ENCODE results near the gene IPPK. TPM values are rescaled to one million over a fixed set of nuclear protein-coding genes. Genes with fewer than 3 reads are reported as not detected.

Gene IPPK
- total RNA-seq, 2 donors from 2014 or later: 10.3 to 14.0 TPM

- no peak overlapping the region for H3K4me3 ChIP-seq
- WGBS: 87% methylated on average over 4 of the region's 5 CpGs
- no peaks in the 10 kb centered on the region for H3K9me3 ChIP-seq
- DNase-seq (ENCODE audit: low spot score): no peak
- H3K27me3 ChIP-seq (replicated peaks; ENCODE audit: insufficient read depth): no peaks in the 10 kb centered on the region
- H3K4me1 ChIP-seq (replicated peaks): no peaks in the 10 kb centered on the region
- no peak overlapping the region for H3K27ac ChIP-seq
- intact Hi-C loops (cut with DNase I): no loop called here
- TF ChIP-seq POLR2A (IDR thresholded peaks at IDR 0.05): no peak
- TF ChIP-seq, protein P1, sequence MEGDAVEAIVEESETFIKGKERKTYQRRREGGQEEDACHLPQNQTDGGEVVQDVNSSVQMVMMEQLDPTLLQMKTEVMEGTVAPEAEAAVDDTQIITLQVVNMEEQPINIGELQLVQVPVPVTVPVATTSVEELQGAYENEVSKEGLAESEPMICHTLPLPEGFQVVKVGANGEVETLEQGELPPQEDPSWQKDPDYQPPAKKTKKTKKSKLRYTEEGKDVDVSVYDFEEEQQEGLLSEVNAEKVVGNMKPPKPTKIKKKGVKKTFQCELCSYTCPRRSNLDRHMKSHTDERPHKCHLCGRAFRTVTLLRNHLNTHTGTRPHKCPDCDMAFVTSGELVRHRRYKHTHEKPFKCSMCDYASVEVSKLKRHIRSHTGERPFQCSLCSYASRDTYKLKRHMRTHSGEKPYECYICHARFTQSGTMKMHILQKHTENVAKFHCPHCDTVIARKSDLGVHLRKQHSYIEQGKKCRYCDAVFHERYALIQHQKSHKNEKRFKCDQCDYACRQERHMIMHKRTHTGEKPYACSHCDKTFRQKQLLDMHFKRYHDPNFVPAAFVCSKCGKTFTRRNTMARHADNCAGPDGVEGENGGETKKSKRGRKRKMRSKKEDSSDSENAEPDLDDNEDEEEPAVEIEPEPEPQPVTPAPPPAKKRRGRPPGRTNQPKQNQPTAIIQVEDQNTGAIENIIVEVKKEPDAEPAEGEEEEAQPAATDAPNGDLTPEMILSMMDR (IDR thresholded peaks at IDR 0.05): no peak
- TF ChIP-seq POLR2AphosphoS5 (IDR thresholded peaks at IDR 0.05): no peak
- peaks cover 0 to 7% of the 10 kb centered on the region in 2 donors for H3K36me3 ChIP-seq
Measured at GRCh38 chr9:92638621-92639101, 31.3 kb downstream of the IPPK start.

GRCh38 chr9:92637886-92638620 is 31.9 kb downstream of the IPPK start:
- no peak overlapping the region for H3K4me3 ChIP-seq
- peaks cover 0 to 7% of the 10 kb centered on the region in 2 donors for H3K36me3 ChIP-seq
- intact Hi-C loops (cut with DNase I): no loop called here
- no peaks in the 10 kb centered on the region for H3K9me3 ChIP-seq
- 93% methylated on average over 17 of the region's 26 CpGs for WGBS
- no peaks in the 10 kb centered on the region for H3K4me1 ChIP-seq (replicated peaks)
- TF ChIP-seq POLR2A (IDR thresholded peaks at IDR 0.05): no peak
- no peak for DNase-seq (ENCODE audit: low spot score)
- no peaks in the 10 kb centered on the region for H3K27me3 ChIP-seq (replicated peaks; ENCODE audit: insufficient read depth)
- no peak overlapping the region for H3K27ac ChIP-seq

DNA sequence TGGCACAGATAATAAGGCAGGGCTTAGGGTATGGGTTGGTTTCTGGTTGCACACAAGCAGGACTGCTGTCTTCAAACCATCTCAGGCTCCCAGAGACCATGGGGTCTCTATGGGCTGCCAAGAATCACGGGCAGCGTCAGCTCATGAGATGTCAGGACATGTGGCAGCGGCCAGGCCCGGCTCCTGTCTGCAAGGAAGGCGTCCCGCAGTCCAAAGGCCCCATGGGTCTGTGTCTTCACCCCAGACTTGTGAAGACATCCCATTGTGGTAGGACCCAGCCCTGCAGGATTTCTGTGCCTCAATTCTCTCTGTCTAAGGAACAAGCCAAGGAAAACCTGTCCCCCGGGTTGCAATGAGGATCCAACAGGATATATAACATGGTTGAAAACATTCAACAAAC is 32.6 kb downstream of the IPPK start:
- Histone ChIP-seq H3K27me3 (replicated peaks; ENCODE audit: insufficient read depth) (no peaks in the 10 kb centered on the region), H3K9me3 (no peaks in the 10 kb centered on the region), H3K27ac (no peak overlapping the region), H3K4me3 (no peak overlapping the region), H3K36me3 (peaks cover 0 to 4% of the 10 kb centered on the region in 2 donors), H3K4me1 (replicated peaks) (no peaks in the 10 kb centered on the region)
- intact Hi-C loops (cut with DNase I): no loop called here
- no peak for TF ChIP-seq POLR2AphosphoS5 (IDR thresholded peaks at IDR 0.05)
- TF ChIP-seq, protein P1 (IDR thresholded peaks at IDR 0.05): no peak
- no peak for DNase-seq (ENCODE audit: low spot score)
- 91% methylated on average over 7 of the region's 7 CpGs for WGBS

- Histone ChIP-seq H3K27me3 (replicated peaks; ENCODE audit: insufficient read depth) (no peaks in the 10 kb centered on the region), H3K4me1 (replicated peaks) (no peaks in the 10 kb centered on the region), H3K4me3 (no peak overlapping the region), H3K9me3 (no peaks in the 10 kb centered on the region), H3K36me3 (peaks cover 0 to 4% of the 10 kb centered on the region in 2 donors), H3K27ac (no peak overlapping the region)
- 92% methylated on average over 3 of the region's 3 CpGs for WGBS
- TF ChIP-seq POLR2A (IDR thresholded peaks at IDR 0.05) (no peak), POLR2AphosphoS5 (IDR thresholded peaks at IDR 0.05) (no peak)
- TF ChIP-seq, protein P1 (IDR thresholded peaks at IDR 0.05): no peak
- intact Hi-C loops (cut with DNase I): no loop called here
- no peak for DNase-seq (ENCODE audit: low spot score)
Measured at GRCh38 chr9:92636627-92637026, 33.3 kb downstream of the IPPK start.

DNA sequence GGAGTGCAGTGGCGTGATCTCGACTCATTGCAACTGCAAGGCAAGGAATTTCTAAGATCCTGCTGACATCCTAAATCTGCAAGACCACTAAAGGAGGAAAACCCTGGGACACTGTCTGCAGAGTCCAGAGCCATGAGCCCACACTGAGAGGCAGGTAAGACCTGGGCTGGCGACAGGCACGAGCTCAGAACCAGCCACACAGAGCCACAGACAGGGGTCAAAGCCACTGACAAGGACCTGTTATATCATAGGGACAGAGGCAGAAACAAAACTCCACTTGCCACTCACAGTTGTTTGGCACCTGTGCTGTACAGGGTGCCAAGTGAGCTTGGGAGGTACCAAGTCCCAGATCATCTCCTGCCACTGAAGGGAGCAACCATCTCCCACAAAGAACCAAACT is 34.2 kb downstream of the IPPK start:
- 91% methylated on average over 4 of the region's 4 CpGs for WGBS
- peaks cover 0 to 4% of the 10 kb centered on the region in 2 donors for H3K36me3 ChIP-seq
- intact Hi-C loops (cut with DNase I): loop anchor here (2.0 kb wide), 2 partner anchors 195 to 293 kb away; no protein-coding TSS in a partner anchor

More for the DNA sequence above, 34.2 kb downstream of the IPPK start:
- no peak for TF ChIP-seq POLR2A (IDR thresholded peaks at IDR 0.05)
- H3K4me1 ChIP-seq (replicated peaks): no peaks in the 10 kb centered on the region
- H3K9me3 ChIP-seq: no peaks in the 10 kb centered on the region
- H3K27me3 ChIP-seq (replicated peaks; ENCODE audit: insufficient read depth): no peaks in the 10 kb centered on the region
- H3K4me3 ChIP-seq: no peak overlapping the region
- no peak overlapping the region for H3K27ac ChIP-seq
- DNase-seq (ENCODE audit: low spot score): no peak

All from prostate gland (tissue), 2 donors.